NCI-H2107 treated with DMSO at 0.1 percent for 48 hours (cell line): ENCODE results near the gene BLOC1S5.

Experiments
- DNase-seq: peaks from one replicate; lab custom pipeline; 2025; ENCODE audit not compliant: unreplicated experiment; lab: John Stamatoyannopoulos, UW

BLOC1S5 gene

GRCh38 chr6:8082954-8083858, 19.0 kb upstream of the BLOC1S5 start:
- no peak for DNase-seq

GRCh38 chr6:8082572-8082953, 18.4 kb upstream of the BLOC1S5 start:
- no peak for DNase-seq

- DNase-seq = no peak
These were observed 16.4 kb upstream of the BLOC1S5 start for GRCh38 chr6:8080362-8081151.

GRCh38 chr6:8079126-8079525, 14.9 kb upstream of the BLOC1S5 start:
- no peak for DNase-seq

- no peak for DNase-seq
These were observed 13.8 kb upstream of the BLOC1S5 start for GRCh38 chr6:8077991-8078390.

- DNase-seq = no peak
These were observed 11.5 kb upstream of the BLOC1S5 start for GRCh38 chr6:8075704-8076103.

GRCh38 chr6:8075185-8075584, 11.0 kb upstream of the BLOC1S5 start:
- no peak for DNase-seq

GRCh38 chr6:8074213-8074612, 10.0 kb upstream of the BLOC1S5 start:
- DNase-seq = no peak

GRCh38 chr6:8073758-8074157, 9.6 kb upstream of the BLOC1S5 start:
- no peak for DNase-seq

- no peak for DNase-seq
These were observed 6.5 kb upstream of the BLOC1S5 start for GRCh38 chr6:8070718-8071117.

GRCh38 chr6:8069631-8070284, 5.6 kb upstream of the BLOC1S5 start:
- DNase-seq = no peak

- no peak for DNase-seq
These were observed 5.0 kb upstream of the BLOC1S5 start for GRCh38 chr6:8069151-8069550.

GRCh38 chr6:8066108-8066507, 1.9 kb upstream of the BLOC1S5 start:
- DNase-seq = no peak

- no peak for DNase-seq
These were observed 1.3 kb upstream of the BLOC1S5 start for GRCh38 chr6:8065519-8065911.

GRCh38 chr6:8064638-8065518, 689 bp upstream of the BLOC1S5 start:
- no peak for DNase-seq

- DNase-seq = no peak
These were observed 2.5 kb downstream of the BLOC1S5 start for GRCh38 chr6:8061736-8062135.

GRCh38 chr6:8060346-8060745, 3.8 kb downstream of the BLOC1S5 start:
- no peak for DNase-seq

GRCh38 chr6:8059129-8059528, 5.1 kb downstream of the BLOC1S5 start:
- no peak for DNase-seq

GRCh38 chr6:8057793-8058192, 6.4 kb downstream of the BLOC1S5 start:
- no peak for DNase-seq

GRCh38 chr6:8057263-8057662, 6.9 kb downstream of the BLOC1S5 start:
- DNase-seq = no peak

- DNase-seq = no peak
These were observed 9.9 kb downstream of the BLOC1S5 start for GRCh38 chr6:8054276-8054675.
